Panc1 (cell line): Measurements from ENCODE around the gene AKAP12. TPM values are rescaled to one million over a fixed set of nuclear protein-coding genes. Genes with fewer than 3 reads are reported as not detected.

ENCODE experiments used
- ATAC-seq: fragments of 200-7000 bp; cut with Tn5 transposase; 2 replicates; pipeline ENCODE4 v1.9.1; 2020; ENCODE audit warnings: mild to moderate bottlenecking, moderate library complexity
- BruUV-seq: library from RNA; stranded (reverse); fragments of 400-500 nt; replicated peaks from 2 replicates; lab custom pipeline; 2021; lab: Mats Ljungman, UMichigan
- CTCF ChIA-PET: fragments of 300-600 bp; sonication (Branson Sonifier 250); formaldehyde crosslinking; loops from one replicate; lab custom pipeline; 2022; ENCODE audit warnings: antibody characterized with exemption; lab: Charles Lee
- POLR2A ChIA-PET: fragments of 300-600 bp; sonication (Branson Sonifier 250); formaldehyde crosslinking; loops from one replicate; lab custom pipeline; 2022; ENCODE audit warnings: antibody characterized with exemption; lab: Charles Lee
- DNase-seq: peaks from one replicate; pipeline ENCODE4 v3.0.0-alpha.2; 2010; ENCODE audit warnings: low read depth, low spot score
- H3K27ac ChIP-seq: 2 replicates; pipeline ENCODE4 v1.5.1; 2011; ENCODE audit warnings: mild to moderate bottlenecking, low read length, inconsistent platforms
- H3K27me3 ChIP-seq: fragments of 200-500 bp; sonication (Bioruptor generic); 2 replicates; pipeline ENCODE4 v1.6.0; 2014; ENCODE audit warnings: low read length, inconsistent platforms; ENCODE audit not compliant: control insufficient read depth, insufficient read depth
- H3K36me3 ChIP-seq: fragments of 200-500 bp; sonication (Bioruptor generic); 2 replicates; pipeline ENCODE4 v1.5.1; 2014; ENCODE audit warnings: inconsistent platforms, mild to moderate bottlenecking, low read length, moderate library complexity; ENCODE audit not compliant: control insufficient read depth, insufficient read depth
- H3K4me1 ChIP-seq: 2 replicates; pipeline ENCODE4 v1.5.1; 2011; ENCODE audit warnings: inconsistent platforms, mild to moderate bottlenecking, low read length, moderate library complexity; ENCODE audit not compliant: control insufficient read depth, insufficient read depth
- H3K4me3 ChIP-seq, 2 experiments: 2 replicates each; pipeline ENCODE4 v1.5.1; 2011 to 2012; ENCODE audit warnings: low read depth in 2 of 2, low read length in 2 of 2, mild to moderate bottlenecking in 2 of 2, inconsistent platforms in 1 of 2, moderate library complexity in 1 of 2
- H3K9me3 ChIP-seq: fragments of 200-500 bp; sonication (Bioruptor generic); 2 replicates; pipeline ENCODE4 v1.5.1; 2014; ENCODE audit warnings: low read depth, mild to moderate bottlenecking, inconsistent platforms, low read length, moderate library complexity; ENCODE audit not compliant: control insufficient read depth, insufficient read depth
- POLR2AphosphoS5 ChIP-seq: IDR thresholded peaks from 2 replicates; pipeline ENCODE4 v1.6.1; 2012; ENCODE audit warnings: mild to moderate bottlenecking, low read depth, low read length, moderate library complexity
- REST ChIP-seq, 2 experiments: IDR thresholded peaks; 2 replicates each; pipeline ENCODE4 v1.6.1; 2011 to 2012; ENCODE audit warnings: low read depth in 2 of 2, control low read depth in 1 of 2, low read length in 1 of 2, mild to moderate bottlenecking in 1 of 2, moderate library complexity in 1 of 2; ENCODE audit not compliant: insufficient read depth in 1 of 2
- SIN3A ChIP-seq: IDR thresholded peaks from 2 replicates; pipeline ENCODE4 v1.6.1; 2012; ENCODE audit warnings: low read depth, mild to moderate bottlenecking, low read length, moderate library complexity, borderline replicate concordance; ENCODE audit not compliant: insufficient read depth
- TCF7L2 ChIP-seq: IDR thresholded peaks from 2 replicates; pipeline ENCODE4 v1.6.1; 2011; ENCODE audit warnings: mild to moderate bottlenecking, low read depth, low read length, inconsistent platforms
- in situ Hi-C: cut with HindIII; loops from 2 replicates; pipeline ENCODE4 v1.10.0; 2016; ENCODE audit warnings: low sequenced_read_pairs, low pct_unique_long_range_greater_than_20kb
- intact Hi-C: fragments of 100-400 bp; cut with micrococcal nuclease; formaldehyde crosslinking; loops from one replicate; pipeline ENCODE4 v1.10.0; 2022; ENCODE audit not compliant: unreplicated experiment
- total RNA-seq: library from RNA; stranded (reverse); gene quantifications from one replicate; pipeline ENCODE4 v1.2.1, GENCODE V29; 2021; ENCODE audit not compliant: unreplicated experiment
- TF ChIP-seq, protein P1 (sequence below): fragments of 450-650 bp; IDR thresholded peaks from 2 replicates; pipeline ENCODE4 v1.5.1; 2017; ENCODE audit warnings: mild to moderate bottlenecking

AKAP12 gene
- total RNA-seq, 1 experiment from 2014 or later: 267 TPM

GRCh38 chr6:151309619-151310018, 69.9 kb downstream of the AKAP12 start:
- POLR2A ChIA-PET: no interaction called here
- no peak overlapping the region for H3K4me3 ChIP-seq
- TF ChIP-seq SIN3A (no peak), REST (IDR thresholded peaks at IDR 0.05; ENCODE audit: insufficient read depth in 1 of 2, low read depth in 2 of 2, low read length in 1 of 2) (no peak), TCF7L2 (no peak), POLR2AphosphoS5 (no peak)
- TF ChIP-seq, protein P1, sequence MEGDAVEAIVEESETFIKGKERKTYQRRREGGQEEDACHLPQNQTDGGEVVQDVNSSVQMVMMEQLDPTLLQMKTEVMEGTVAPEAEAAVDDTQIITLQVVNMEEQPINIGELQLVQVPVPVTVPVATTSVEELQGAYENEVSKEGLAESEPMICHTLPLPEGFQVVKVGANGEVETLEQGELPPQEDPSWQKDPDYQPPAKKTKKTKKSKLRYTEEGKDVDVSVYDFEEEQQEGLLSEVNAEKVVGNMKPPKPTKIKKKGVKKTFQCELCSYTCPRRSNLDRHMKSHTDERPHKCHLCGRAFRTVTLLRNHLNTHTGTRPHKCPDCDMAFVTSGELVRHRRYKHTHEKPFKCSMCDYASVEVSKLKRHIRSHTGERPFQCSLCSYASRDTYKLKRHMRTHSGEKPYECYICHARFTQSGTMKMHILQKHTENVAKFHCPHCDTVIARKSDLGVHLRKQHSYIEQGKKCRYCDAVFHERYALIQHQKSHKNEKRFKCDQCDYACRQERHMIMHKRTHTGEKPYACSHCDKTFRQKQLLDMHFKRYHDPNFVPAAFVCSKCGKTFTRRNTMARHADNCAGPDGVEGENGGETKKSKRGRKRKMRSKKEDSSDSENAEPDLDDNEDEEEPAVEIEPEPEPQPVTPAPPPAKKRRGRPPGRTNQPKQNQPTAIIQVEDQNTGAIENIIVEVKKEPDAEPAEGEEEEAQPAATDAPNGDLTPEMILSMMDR: no peak
- ATAC-seq (no peak), DNase-seq (no peak)
- no peaks in the 10 kb centered on the region for H3K9me3 ChIP-seq
- in situ Hi-C loops: no loop called here
- H3K4me1 ChIP-seq: no peaks in the 10 kb centered on the region
- H3K36me3 ChIP-seq: no peaks in the 10 kb centered on the region
- CTCF ChIA-PET: no interaction called here
- no peak overlapping the region for H3K27ac ChIP-seq
- H3K27me3 ChIP-seq: no peaks in the 10 kb centered on the region
- no TSS peak for BruUV-seq
- intact Hi-C loops: no loop called here

GRCh38 chr6:151310279-151310678, 70.5 kb downstream of the AKAP12 start:
- POLR2A ChIA-PET: no interaction called here
- no peak overlapping the region for H3K27ac ChIP-seq
- in situ Hi-C loops: no loop called here

More at GRCh38 chr6:151310279-151310678, 70.5 kb downstream of the AKAP12 start:
- DNase-seq (no peak), ATAC-seq (no peak)
- TF ChIP-seq, protein P1: no peak
- TF ChIP-seq SIN3A: no peak
- no peak for TF ChIP-seq TCF7L2
- TF ChIP-seq REST (IDR thresholded peaks at IDR 0.05; ENCODE audit: insufficient read depth in 1 of 2, low read depth in 2 of 2, low read length in 1 of 2): no peak
- TF ChIP-seq POLR2AphosphoS5: no peak
- H3K27me3 ChIP-seq: no peaks in the 10 kb centered on the region
- CTCF ChIA-PET: no interaction called here
- H3K9me3 ChIP-seq: no peaks in the 10 kb centered on the region
- H3K36me3 ChIP-seq: no peaks in the 10 kb centered on the region
- intact Hi-C loops: no loop called here
- no TSS peak for BruUV-seq
- no peak overlapping the region for H3K4me3 ChIP-seq
- H3K4me1 ChIP-seq: no peaks in the 10 kb centered on the region
